Measurements from ENCODE around the gene ACOX1. TPM values are rescaled to one million over a fixed set of nuclear protein-coding genes. Genes with fewer than 3 reads are reported as not detected.

The ACOX1 gene
- total and polyA plus RNA-seq, 2 of the 13 experiments (the other 11 are each of a cell fraction or from before 2014, with no cell fraction given), result 86.4 to 120 TPM

GRCh38 chr17:76000016-76000754 lies 21.2 kb upstream of the ACOX1 start (continued):
- TF ChIP-seq DZIP1 (CRISPR knock-in tag; IDR thresholded peaks at IDR 0.05), result peak; percentile 75; the same call in 1 of the 2 replicates
- TF ChIP-seq ZNF639 (CRISPR knock-in tag; conservative IDR thresholded peaks at IDR 0.05), result no peak
- TF ChIP-seq ZNF761 (CRISPR knock-in tag; conservative IDR thresholded peaks at IDR 0.05), result no peak
- TF ChIP-seq GTF2F1 (IDR thresholded peaks at IDR 0.05; ENCODE audit: low read length), result no peak
- TF ChIP-seq ZNF512 (CRISPR knock-in tag; IDR thresholded peaks at IDR 0.05), result no peak
- TF ChIP-seq BORCS8-MEF2B (CRISPR knock-in tag; IDR thresholded peaks at IDR 0.05), result no peak; the same call in 1 of the 2 replicates
- TF ChIP-seq HNRNPUL1 (IDR thresholded peaks at IDR 0.05; ENCODE audit: low read depth, low read length), result no peak
- TF ChIP-seq CBFB (CRISPR knock-in tag; IDR thresholded peaks at IDR 0.05), result no peak
- TF ChIP-seq ZNF512B (CRISPR knock-in tag; IDR thresholded peaks at IDR 0.05; ENCODE audit: borderline replicate concordance), result peak; percentile 98
- no peak for TF ChIP-seq ZFP1 (CRISPR knock-in tag; IDR thresholded peaks at IDR 0.05)
- TF ChIP-seq CCDC6 (CRISPR knock-in tag; IDR thresholded peaks at IDR 0.05), result no peak
- no peak for TF ChIP-seq ZNF7 (CRISPR knock-in tag; IDR thresholded peaks at IDR 0.05)
- TF ChIP-seq ZNF891 (CRISPR knock-in tag; IDR thresholded peaks at IDR 0.05), result peak; percentile 58
- TF ChIP-seq PTBP1 (IDR thresholded peaks at IDR 0.05; ENCODE audit: low read depth, low read length, poor library complexity, severe bottlenecking), result no peak
- no peak for TF ChIP-seq CBX2 (IDR thresholded peaks at IDR 0.05; ENCODE audit: low read depth, low read length)
- TF ChIP-seq CBX2 (CRISPR knock-in tag; IDR thresholded peaks at IDR 0.05; ENCODE audit: low read depth), result 0 out of 2 replicates have a peak, but pooled peaks have one; percentile 73
- no peak for TF ChIP-seq RFXANK (CRISPR knock-in tag; IDR thresholded peaks at IDR 0.05)
- TF ChIP-seq KLF16 (CRISPR knock-in tag; IDR thresholded peaks at IDR 0.05), result no peak
- TF ChIP-seq ZBTB49 (CRISPR knock-in tag; IDR thresholded peaks at IDR 0.05; ENCODE audit: borderline replicate concordance), result no peak
